RPMI8226 (cell line): ENCODE results near the gene DDAH1.

Experiments used
- DNase-seq: peaks from one replicate; pipeline ENCODE4 v3.0.0-alpha.2; 2015

DDAH1 gene

DNA sequence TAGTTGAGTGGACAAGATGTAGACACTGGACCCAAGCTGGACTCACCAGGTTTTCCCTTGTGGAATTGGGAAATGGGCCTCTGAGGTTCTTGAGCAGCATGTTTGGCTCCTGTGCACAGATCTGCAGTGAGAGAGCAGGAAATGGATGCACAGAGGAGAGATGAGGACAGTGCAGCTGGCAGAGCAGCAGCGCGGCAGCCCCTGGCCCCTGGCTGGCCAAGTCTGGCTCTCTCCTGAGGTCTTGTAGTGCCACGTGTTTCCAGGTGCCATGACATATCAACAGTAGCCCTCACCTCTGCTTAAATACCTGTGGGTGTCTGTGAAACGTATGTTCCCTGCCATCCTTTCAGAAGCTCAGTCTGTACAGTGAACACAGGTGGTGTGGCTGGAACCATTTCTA, 169.3 kb downstream of the DDAH1 start:
- DNase-seq, result no peak

DNA sequence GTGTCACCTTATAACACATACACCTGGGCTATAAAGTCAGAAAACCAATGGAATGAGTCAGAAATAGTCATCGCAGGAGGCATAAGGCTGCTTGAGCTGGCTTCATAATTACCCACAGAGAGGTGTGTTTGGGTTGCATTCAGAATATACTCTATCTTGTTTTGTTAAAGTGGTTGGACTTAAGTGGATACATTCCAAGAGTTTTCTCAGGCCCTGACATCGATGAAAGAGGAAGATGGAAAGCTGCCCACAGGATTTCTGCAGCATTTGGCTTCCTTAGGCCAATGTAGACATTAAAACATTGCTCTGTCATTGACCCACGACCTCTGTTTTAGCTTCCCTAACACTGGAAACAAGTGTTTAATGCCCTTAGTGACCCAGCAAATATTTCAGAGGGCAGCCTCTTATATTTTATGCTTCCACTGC, 169.9 kb downstream of the DDAH1 start:
- DNase-seq, result no peak

DNA sequence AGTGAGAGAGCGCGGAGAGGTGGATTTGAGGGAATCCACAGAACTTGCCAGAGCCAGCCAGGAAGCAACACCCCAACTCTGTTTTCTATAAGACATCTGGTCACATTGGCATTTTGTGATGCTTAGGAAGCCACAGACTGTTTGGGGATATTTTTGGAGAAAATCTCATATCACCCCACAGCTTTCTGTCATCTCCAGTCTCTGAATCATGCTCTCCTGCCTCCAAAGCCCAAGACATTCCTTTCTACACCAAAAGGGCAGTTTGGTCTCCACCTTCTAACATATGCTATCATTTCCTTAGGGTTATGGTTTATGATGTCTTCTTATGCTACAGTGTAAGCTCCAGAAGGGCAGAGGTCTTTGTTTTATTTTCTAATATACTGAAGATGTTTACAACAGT, 174.1 kb downstream of the DDAH1 start:
- DNase-seq, result no peak

DNA sequence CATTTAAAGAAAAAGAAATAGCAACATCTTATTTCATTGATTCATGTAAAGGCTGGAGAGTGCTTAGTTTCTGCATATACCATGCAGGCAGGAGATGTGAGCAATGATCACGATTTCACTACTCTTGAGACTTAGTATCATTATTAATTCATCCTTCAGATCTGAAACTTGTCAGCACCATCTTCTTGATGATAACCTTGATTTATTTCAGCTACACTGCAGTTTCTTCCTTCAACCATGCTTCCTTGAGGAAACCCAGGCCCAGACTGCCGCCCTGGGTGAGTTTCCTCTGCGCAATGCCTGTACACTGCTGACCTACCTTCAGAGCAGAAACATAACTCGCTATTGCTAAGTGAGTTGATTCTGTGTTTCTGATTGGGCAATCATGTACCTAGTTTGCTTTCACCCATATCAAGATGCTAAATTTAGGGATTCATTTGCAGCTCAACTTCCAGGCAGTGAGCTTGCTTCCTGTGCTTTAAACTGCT, 175.1 kb downstream of the DDAH1 start:
- no peak for DNase-seq

DNA sequence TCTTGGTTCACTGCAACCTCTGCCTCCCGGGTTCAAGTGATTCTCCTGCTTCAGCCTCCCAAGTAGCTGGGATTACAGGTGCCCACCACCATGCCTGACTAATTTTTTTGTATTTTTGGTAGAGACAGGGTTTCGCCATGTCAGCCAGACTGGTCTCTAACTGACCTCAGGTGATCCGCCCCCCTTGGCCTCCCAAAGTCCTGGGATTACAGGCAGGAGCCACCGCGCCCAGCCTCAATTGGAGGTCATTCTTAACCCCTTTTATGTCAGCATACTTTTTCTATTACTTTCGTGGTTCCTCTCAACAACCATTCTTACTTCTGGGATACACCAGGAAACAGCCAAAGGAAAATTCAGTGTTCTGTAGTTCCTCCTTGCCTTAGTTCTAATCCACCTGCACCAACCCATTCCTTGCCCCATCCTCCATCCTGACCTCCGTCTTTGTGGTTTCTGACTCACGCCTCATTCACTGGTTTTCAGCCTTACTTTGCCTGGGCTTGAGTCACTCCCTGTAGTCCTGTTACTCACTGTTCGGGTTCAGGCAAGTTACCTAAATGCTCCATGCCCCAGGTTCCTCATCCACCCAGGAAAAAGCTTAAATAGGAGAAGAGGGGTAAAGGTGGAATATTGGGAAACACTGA, 175.6 kb downstream of the DDAH1 start:
- no peak for DNase-seq

DNA sequence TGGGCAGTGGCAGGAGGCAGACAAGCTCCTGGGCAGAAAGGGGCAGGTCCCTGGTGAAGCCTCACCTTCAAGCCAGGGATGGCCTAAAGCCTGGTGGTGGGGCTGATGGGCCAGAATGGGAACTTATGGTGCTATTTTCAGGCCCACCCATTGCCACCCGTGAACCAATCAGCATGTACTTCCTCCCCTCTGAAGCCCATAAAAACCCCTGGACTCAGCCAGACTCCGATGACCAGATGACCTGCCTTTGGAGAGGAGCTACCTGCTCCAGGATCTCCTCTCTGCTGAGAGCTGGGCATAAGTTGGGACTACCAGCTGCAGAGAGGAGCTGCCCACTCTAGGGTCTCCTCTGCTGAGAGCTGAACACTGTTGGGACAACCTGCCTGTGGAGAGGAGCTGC, 180.8 kb downstream of the DDAH1 start:
- no peak for DNase-seq

GRCh38 chr1:85283475-85284199, 181.3 kb downstream of the DDAH1 start:
- peak; percentile 29 for DNase-seq

DNA sequence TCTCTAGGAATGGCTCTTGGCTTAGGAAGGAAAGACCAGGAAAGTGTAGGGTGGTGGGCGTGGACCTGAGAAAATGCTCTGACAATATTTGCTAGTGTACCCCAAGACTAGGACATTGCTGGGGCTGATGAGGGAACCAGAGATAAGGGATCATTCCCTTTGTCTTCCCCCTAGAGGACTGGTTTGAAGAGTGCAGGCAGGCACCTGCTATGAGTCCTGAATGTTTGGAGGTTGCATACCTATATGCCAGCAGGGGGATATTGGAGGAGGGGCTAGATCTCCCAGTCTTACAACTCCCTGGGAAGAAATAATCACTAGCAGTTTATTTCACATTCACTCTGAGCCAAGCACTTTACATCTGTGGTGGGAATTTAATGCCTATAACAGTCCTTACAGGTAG, 182.5 kb downstream of the DDAH1 start:
- DNase-seq, result no peak

GRCh38 chr1:85280636-85281035, 184.3 kb downstream of the DDAH1 start:
- no peak for DNase-seq

GRCh38 chr1:85279458-85280080, 185.4 kb downstream of the DDAH1 start:
- DNase-seq, result no peak

GRCh38 chr1:85278853-85279314, 186.1 kb downstream of the DDAH1 start:
- no peak for DNase-seq

DNA sequence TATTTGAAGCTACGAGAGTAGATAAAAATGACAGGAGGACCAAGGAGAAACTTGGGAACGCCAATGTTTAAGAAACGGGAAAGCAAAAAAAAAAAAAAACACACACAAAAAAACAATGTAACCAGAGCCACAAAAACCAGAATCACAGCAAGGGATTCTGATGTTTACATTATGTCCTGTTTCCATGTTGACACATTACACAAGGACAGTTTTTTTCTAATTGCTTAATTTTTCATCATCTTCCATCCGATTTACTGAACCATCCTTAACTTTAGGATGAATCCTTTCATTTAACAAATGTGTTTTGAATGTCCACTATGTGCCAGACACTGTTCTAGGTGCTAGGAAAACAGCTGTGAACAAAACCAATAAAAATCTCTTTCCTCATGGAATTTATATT, 187.2 kb downstream of the DDAH1 start:
- DNase-seq, result no peak

GRCh38 chr1:85276978-85277639, 187.8 kb downstream of the DDAH1 start:
- no peak for DNase-seq

DNA sequence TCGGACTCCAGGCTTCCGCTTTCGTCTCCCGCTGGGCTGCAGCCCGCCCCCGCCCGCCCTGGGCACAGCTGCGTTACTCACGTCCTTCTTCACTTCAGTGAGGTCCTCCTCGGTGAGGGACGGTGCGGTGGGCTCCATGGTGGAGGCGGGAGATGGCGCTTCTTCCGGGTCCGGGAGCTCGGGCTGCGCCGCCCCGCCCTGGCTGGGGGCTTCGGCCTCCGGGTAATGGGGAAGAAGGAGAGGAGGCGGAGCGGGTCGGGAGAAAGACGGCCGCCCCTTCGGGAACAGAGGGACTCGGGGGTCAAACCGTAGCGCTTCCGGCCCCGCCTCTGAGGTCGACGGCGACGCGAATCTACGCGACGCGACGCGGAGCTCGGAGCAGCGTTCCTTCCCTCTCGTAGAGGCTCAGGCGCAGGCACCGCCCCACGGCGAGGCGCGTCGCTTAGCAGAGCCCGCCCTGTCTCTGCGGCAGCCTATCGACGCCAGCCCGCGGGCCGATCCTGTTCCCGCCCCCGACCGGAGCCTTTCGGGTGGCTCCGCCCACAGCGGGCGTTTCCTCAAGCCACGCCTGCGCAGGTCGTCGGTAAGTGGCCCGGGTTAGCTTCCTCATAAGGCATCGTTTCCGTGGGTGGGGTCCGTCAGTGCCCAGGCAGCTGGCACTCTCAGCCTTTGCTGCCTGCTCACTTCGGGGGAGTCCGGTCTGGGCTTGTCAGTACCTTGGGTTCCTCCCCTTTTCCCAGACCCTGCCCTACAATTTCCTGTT, 188.6 kb downstream of the DDAH1 start, which contains the start of gene BCL10:
BCL10 (minus strand) TSS at position 418 of the 763 bp plus-strand sequence; CDS start at position 138, 280 bp downstream.
- peak; percentile 95 for DNase-seq

DNA sequence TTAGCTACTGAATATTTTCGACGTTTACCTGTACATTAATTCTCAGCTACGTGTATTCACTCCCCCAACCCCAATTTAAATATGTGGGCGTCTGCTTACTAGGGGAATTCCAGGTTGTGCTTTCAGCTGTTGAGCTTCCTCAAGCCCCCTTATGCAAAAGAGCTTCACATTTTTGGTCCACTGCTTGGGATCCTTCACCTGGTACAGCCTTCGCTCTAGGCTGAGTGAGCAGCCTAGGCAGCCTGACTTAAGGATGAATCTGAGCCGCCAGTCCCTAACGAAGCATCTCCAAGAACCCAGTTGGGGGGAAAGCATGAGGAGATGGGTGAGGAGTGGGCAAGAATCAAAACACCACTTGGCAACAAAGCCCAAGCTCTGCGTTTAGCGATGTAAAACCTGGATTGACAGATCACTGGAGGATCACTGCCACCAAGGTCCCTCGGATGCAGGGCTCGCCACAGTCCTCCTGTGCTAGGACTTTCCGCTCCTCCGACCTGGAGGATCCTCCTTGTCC, 189.2 kb downstream of the DDAH1 start:
- DNase-seq, result no peak

DNA sequence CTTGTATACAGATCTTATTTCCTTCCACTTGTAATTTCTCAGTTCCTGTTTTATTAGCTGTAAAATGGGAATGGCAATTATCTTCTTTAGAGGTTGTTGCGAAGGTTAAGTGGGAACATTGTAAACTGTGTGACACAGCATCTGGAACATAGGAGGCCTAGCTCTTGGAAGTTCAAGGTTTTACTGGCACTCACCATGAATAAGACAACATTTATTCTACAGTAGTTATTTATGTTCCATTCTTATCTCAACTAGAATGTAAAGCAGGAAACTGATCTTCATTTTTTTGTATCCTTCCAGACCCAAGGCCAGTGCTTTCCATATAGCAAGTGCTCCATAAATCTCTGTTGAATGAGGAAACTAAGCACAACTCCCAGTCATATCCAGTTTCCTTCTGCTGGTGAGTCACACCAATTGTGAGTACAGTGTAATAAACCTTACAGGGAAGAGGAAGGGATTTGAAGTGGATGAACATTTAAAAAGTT, 189.9 kb downstream of the DDAH1 start:
- DNase-seq, result no peak

- DNase-seq, result no peak
Observed at GRCh38 chr1:85273397-85273796, 191.6 kb downstream of the DDAH1 start.

DNA sequence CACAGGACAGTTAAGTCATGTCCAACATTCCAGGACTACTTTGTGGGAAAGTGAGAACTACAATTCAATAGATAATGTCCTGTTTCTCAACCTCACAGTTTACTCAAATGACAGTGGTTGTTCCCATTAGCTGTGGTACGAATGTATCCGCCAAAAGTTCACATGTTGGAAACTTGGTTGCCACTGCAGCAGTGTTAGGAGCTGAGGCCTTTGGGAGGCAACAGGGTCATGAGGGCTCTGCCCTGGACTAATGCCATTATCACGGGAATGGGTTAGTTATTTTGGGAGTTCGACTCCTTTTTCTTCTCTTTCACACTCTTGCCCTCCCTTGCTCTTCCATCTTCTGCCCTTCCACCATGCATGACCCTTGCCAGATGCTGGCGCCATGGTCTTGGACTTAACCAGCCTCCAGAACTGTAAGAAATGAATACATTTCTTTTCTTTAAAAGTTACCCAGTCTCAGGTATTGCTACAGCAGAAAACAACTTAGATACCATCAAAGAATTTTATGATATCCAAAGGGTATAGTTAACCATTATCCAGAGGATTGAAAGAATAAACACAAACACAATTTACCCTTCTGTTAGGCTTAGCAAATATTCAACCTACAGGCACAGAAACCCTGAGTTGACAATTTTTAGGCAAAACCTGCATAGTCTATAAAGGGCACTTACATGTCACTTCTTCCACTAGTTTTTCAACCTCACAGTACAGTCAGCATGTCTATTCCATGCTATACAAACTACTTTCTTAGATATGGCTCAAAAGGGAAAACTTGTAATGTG, 196.0 kb downstream of the DDAH1 start:
- DNase-seq, result no peak
